ENCODE results near the gene ATP10D.

ATP10D gene

DNA sequence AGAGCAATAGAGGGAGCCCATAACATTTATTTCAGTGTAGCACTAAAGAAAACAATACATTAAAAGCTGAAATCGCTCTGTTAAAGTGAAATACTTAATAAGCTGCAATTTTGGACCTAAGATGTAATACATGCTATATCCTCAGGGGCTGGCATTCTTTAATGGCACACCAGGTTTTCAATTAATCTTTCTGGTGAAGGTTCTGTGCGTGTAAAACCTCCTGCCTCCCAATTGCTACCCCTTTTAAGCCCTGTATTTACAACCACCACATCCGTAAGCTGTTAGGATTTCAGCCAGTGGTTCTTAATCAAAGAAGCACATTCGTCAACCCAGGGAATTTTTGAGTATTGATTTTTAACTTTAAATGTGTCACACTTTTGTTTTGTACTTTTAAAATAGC, 14.0 kb upstream of the ATP10D start:
- Histone ChIP-seq H3K9me3 (ENCODE audit: control insufficient read depth, insufficient read depth, low read length) (no peaks in the 10 kb centered on the region), H3K36me3 (ENCODE audit: control insufficient read depth, insufficient read depth, low read length) (no peaks in the 10 kb centered on the region), H3K4me1 (ENCODE audit: control insufficient read depth, insufficient read depth, low read length) (peaks cover 9% of the 10 kb centered on the region), H3K4me3 (ENCODE audit: low read depth, low read length) (no peak overlapping the region), H3K27ac (ENCODE audit: low read depth, low read length) (no peak overlapping the region), H3K9ac (ENCODE audit: low read depth, low read length) (no peak overlapping the region), H3K27me3 (ENCODE audit: control insufficient read depth, insufficient read depth, low read length) (no peaks in the 10 kb centered on the region)

GRCh38 chr4:47471591-47471990, 13.5 kb upstream of the ATP10D start:
- no peak overlapping the region for H3K9ac ChIP-seq (ENCODE audit: low read depth, low read length)
- H3K27ac ChIP-seq (ENCODE audit: low read depth, low read length), result no peak overlapping the region
- H3K9me3 ChIP-seq (ENCODE audit: control insufficient read depth, insufficient read depth, low read length), result no peaks in the 10 kb centered on the region
- H3K36me3 ChIP-seq (ENCODE audit: control insufficient read depth, insufficient read depth, low read length), result no peaks in the 10 kb centered on the region
- H3K4me1 ChIP-seq (ENCODE audit: control insufficient read depth, insufficient read depth, low read length), result peaks cover 9% of the 10 kb centered on the region
- no peaks in the 10 kb centered on the region for H3K27me3 ChIP-seq (ENCODE audit: control insufficient read depth, insufficient read depth, low read length)
- H3K4me3 ChIP-seq (ENCODE audit: low read depth, low read length), result no peak overlapping the region

GRCh38 chr4:47473141-47473750, 11.8 kb upstream of the ATP10D start:
- Histone ChIP-seq H3K9me3 (ENCODE audit: control insufficient read depth, insufficient read depth, low read length) (no peaks in the 10 kb centered on the region), H3K27me3 (ENCODE audit: control insufficient read depth, insufficient read depth, low read length) (no peaks in the 10 kb centered on the region), H3K27ac (ENCODE audit: low read depth, low read length) (no peak overlapping the region), H3K4me3 (ENCODE audit: low read depth, low read length) (no peak overlapping the region), H3K4me1 (ENCODE audit: control insufficient read depth, insufficient read depth, low read length) (peaks cover 9% of the 10 kb centered on the region), H3K9ac (ENCODE audit: low read depth, low read length) (no peak overlapping the region), H3K36me3 (ENCODE audit: control insufficient read depth, insufficient read depth, low read length) (no peaks in the 10 kb centered on the region)

DNA sequence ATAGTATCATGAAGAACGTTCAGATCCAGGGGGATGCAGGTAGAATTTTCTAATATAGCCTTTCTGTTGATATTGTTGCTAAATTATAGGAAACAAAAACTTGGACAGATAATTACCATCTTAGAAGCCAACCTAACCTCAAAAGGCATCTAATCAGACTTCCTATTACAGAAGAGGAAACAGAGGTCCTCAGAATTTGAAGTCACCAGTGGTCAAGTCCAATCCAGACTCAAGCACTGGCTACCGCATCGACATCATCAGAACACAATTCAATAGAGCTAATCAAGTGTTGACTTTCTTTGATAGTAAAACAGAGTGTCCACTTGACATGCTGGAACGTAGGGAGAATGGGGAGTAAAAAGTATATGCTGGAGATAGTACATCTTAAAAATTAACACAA, 10.3 kb upstream of the ATP10D start:
- no peaks in the 10 kb centered on the region for H3K27me3 ChIP-seq (ENCODE audit: control insufficient read depth, insufficient read depth, low read length)
- no peak overlapping the region for H3K9ac ChIP-seq (ENCODE audit: low read depth, low read length)
- H3K9me3 ChIP-seq (ENCODE audit: control insufficient read depth, insufficient read depth, low read length), result no peaks in the 10 kb centered on the region
- H3K36me3 ChIP-seq (ENCODE audit: control insufficient read depth, insufficient read depth, low read length), result no peaks in the 10 kb centered on the region
- peaks cover 9% of the 10 kb centered on the region for H3K4me1 ChIP-seq (ENCODE audit: control insufficient read depth, insufficient read depth, low read length)
- no peak overlapping the region for H3K27ac ChIP-seq (ENCODE audit: low read depth, low read length)
- H3K4me3 ChIP-seq (ENCODE audit: low read depth, low read length), result no peak overlapping the region

- Histone ChIP-seq H3K4me3 (ENCODE audit: low read depth, low read length) (no peak overlapping the region), H3K4me1 (ENCODE audit: control insufficient read depth, insufficient read depth, low read length) (peaks cover 9% of the 10 kb centered on the region), H3K9me3 (ENCODE audit: control insufficient read depth, insufficient read depth, low read length) (no peaks in the 10 kb centered on the region), H3K27me3 (ENCODE audit: control insufficient read depth, insufficient read depth, low read length) (no peaks in the 10 kb centered on the region), H3K27ac (ENCODE audit: low read depth, low read length) (no peak overlapping the region), H3K9ac (ENCODE audit: low read depth, low read length) (no peak overlapping the region), H3K36me3 (ENCODE audit: control insufficient read depth, insufficient read depth, low read length) (no peaks in the 10 kb centered on the region)
Measured at GRCh38 chr4:47475411-47475810, 9.7 kb upstream of the ATP10D start.

DNA sequence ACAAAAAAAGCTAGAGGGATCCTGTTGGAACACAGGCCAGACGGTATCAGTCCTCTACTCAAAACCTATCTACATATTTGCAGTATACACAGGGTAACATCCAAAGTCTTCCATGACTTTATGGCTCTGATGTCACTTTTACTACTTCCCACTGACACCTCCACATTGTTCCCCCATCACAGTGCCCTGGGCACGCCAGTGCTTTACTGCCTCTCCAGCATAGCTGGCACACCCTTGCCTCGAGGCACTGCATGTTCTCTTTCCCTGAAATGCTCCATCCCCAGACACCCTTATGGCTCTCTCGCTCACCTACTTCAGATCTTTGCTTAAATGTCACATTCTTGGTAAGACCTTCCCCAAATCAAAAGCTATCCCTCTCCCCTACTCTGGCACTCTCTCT, 6.3 kb upstream of the ATP10D start:
- Histone ChIP-seq H3K36me3 (ENCODE audit: control insufficient read depth, insufficient read depth, low read length) (no peaks in the 10 kb centered on the region), H3K27ac (ENCODE audit: low read depth, low read length) (no peak overlapping the region), H3K4me1 (ENCODE audit: control insufficient read depth, insufficient read depth, low read length) (0 out of 2 replicates have a peak, but pooled peaks cover 3% of the 10 kb centered on the region), H3K9me3 (ENCODE audit: control insufficient read depth, insufficient read depth, low read length) (no peaks in the 10 kb centered on the region), H3K27me3 (ENCODE audit: control insufficient read depth, insufficient read depth, low read length) (no peaks in the 10 kb centered on the region), H3K4me3 (ENCODE audit: low read depth, low read length) (no peak overlapping the region), H3K9ac (ENCODE audit: low read depth, low read length) (no peak overlapping the region)

DNA sequence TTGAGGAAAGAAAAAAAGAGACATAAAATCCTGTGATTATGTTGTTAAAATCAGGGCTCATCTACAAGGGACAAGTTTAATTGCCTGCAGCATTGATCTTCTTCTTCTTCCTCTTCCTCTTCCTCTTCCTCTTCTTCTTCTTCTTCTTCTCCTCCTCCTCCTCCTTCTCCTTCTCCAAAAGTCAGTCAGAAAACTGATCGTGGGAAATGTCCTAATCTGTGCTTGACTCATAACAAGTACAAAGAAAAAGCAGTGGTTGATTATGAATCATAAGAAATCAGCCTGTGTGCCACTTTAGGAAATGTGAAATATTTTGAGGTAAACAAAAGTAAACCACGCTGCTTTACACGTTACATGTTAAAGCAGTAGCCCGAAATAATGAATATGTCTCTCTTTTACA, 2.7 kb upstream of the ATP10D start:
- peaks cover 6% of the 10 kb centered on the region; the same call in 1 of the 2 replicates for H3K27me3 ChIP-seq (ENCODE audit: control insufficient read depth, insufficient read depth, low read length)
- H3K36me3 ChIP-seq (ENCODE audit: control insufficient read depth, insufficient read depth, low read length), result no peaks in the 10 kb centered on the region
- H3K4me3 ChIP-seq (ENCODE audit: low read depth, low read length), result no peak overlapping the region
- no peaks in the 10 kb centered on the region for H3K4me1 ChIP-seq (ENCODE audit: control insufficient read depth, insufficient read depth, low read length)
- H3K9ac ChIP-seq (ENCODE audit: low read depth, low read length), result no peak overlapping the region
- H3K9me3 ChIP-seq (ENCODE audit: control insufficient read depth, insufficient read depth, low read length), result no peaks in the 10 kb centered on the region
- H3K27ac ChIP-seq (ENCODE audit: low read depth, low read length), result no peak overlapping the region

DNA sequence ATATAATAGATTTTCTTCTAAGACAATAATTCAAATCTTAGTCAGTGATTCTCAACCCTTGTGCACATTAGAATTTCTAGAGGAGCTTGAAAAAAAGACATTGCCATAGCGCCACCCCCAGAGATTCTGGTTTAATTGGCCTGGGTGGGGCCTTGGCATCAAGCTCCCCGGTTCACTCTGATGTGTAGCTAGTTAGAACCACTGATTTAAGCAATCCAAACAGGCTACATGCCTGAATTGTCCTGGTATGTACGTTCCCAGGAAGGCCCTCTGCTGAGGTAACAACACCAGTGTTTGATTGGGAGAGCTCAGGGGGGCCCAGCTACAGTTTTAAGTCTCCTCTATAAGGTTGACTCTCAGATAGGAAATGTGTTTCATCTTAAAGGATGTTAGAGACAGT, 1.3 kb upstream of the ATP10D start:
- Histone ChIP-seq H3K27ac (ENCODE audit: low read depth, low read length) (no peak overlapping the region), H3K27me3 (ENCODE audit: control insufficient read depth, insufficient read depth, low read length) (peaks cover 6% of the 10 kb centered on the region; the same call in 1 of the 2 replicates), H3K4me1 (ENCODE audit: control insufficient read depth, insufficient read depth, low read length) (no peaks in the 10 kb centered on the region), H3K36me3 (ENCODE audit: control insufficient read depth, insufficient read depth, low read length) (no peaks in the 10 kb centered on the region), H3K4me3 (ENCODE audit: low read depth, low read length) (no peak overlapping the region), H3K9me3 (ENCODE audit: control insufficient read depth, insufficient read depth, low read length) (no peaks in the 10 kb centered on the region), H3K9ac (ENCODE audit: low read depth, low read length) (no peak overlapping the region)

DNA sequence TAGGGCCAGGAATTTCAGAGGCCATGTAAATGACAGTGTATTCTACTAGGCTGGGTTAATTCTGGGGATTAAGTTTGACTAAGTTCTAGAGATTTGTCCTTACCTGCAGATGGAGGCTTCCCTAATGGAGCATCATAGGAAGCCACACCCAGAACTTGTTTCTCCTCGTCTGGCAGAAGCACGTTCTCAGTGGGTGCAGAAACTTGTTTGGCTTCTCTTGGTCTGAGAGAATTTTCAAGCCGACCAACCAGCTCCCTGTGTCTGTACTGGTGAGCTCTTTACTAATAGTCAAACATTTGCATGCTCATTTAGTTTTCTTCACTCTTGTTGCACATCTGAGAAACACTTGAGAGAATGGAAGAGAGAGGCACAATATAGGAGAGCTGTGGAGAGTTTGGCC, 907 bp upstream of the ATP10D start:
- Histone ChIP-seq H3K9ac (ENCODE audit: low read depth, low read length) (no peak overlapping the region), H3K27me3 (ENCODE audit: control insufficient read depth, insufficient read depth, low read length) (peaks cover 6% of the 10 kb centered on the region; the same call in 1 of the 2 replicates), H3K4me3 (ENCODE audit: low read depth, low read length) (no peak overlapping the region), H3K4me1 (ENCODE audit: control insufficient read depth, insufficient read depth, low read length) (no peaks in the 10 kb centered on the region), H3K27ac (ENCODE audit: low read depth, low read length) (no peak overlapping the region), H3K36me3 (ENCODE audit: control insufficient read depth, insufficient read depth, low read length) (no peaks in the 10 kb centered on the region), H3K9me3 (ENCODE audit: control insufficient read depth, insufficient read depth, low read length) (no peaks in the 10 kb centered on the region)

GRCh38 chr4:47485768-47486167, 693 bp downstream of the ATP10D start:
- no peaks in the 10 kb centered on the region for H3K36me3 ChIP-seq (ENCODE audit: control insufficient read depth, insufficient read depth, low read length)
- no peaks in the 10 kb centered on the region for H3K4me1 ChIP-seq (ENCODE audit: control insufficient read depth, insufficient read depth, low read length)
- peaks cover 6% of the 10 kb centered on the region; the same call in 1 of the 2 replicates for H3K27me3 ChIP-seq (ENCODE audit: control insufficient read depth, insufficient read depth, low read length)
- H3K27ac ChIP-seq (ENCODE audit: low read depth, low read length), result no peak overlapping the region
- peak overlapping the region; percentile 75 for H3K9ac ChIP-seq (ENCODE audit: low read depth, low read length)
- no peaks in the 10 kb centered on the region for H3K9me3 ChIP-seq (ENCODE audit: control insufficient read depth, insufficient read depth, low read length)
- H3K4me3 ChIP-seq (ENCODE audit: low read depth, low read length), result peak overlapping the region; percentile 86

DNA sequence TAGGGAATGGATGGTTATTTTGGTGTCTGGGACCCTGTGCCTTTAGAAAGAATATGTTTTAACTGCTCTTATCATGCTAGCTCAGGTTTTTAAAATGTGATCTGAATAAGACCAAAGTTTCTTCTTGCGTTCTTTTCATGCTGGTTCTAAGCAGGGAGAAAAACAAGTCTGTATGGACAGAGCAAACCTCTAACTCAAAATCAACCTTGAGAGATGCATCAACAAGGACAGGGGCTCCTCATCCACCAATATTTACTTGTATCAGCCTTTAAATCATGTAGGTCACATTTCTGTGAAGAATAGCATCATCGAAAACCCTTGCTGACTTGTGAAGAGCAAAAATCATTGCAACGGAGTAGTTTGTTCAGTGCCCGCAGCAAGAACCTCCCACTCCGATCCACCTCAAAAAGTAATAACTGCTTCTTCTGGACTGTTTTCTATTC, 1.2 kb downstream of the ATP10D start:
- no peaks in the 10 kb centered on the region for H3K4me1 ChIP-seq (ENCODE audit: control insufficient read depth, insufficient read depth, low read length)

More for the DNA sequence above, 1.2 kb downstream of the ATP10D start:
- Histone ChIP-seq H3K27me3 (ENCODE audit: control insufficient read depth, insufficient read depth, low read length) (peaks cover 6% of the 10 kb centered on the region; the same call in 1 of the 2 replicates), H3K9me3 (ENCODE audit: control insufficient read depth, insufficient read depth, low read length) (no peaks in the 10 kb centered on the region), H3K36me3 (ENCODE audit: control insufficient read depth, insufficient read depth, low read length) (no peaks in the 10 kb centered on the region), H3K9ac (ENCODE audit: low read depth, low read length) (0 out of 2 replicates have a peak overlapping the region, but pooled peaks have one; percentile 75), H3K4me3 (ENCODE audit: low read depth, low read length) (peak overlapping the region; percentile 86), H3K27ac (ENCODE audit: low read depth, low read length) (no peak overlapping the region)
